Measurements from ENCODE around the gene ZMAT3.
"Not testable (repeated sequence)": the region's sequence is repeated elsewhere in the genome, so short reads cannot be mapped to it uniquely, and the experiment has no call there.

Gene ZMAT3

GRCh38 chr3:179071323-179072099, at the start of gene ZMAT3:
Gene ZMAT3, minus strand, starts transcription at chr3:179071809. Its CDS starts 4,057 bp downstream, at chr3:179067752.
- DNase-seq: peak; percentile 55 to 75

GRCh38 chr3:179116816-179117215, 45.2 kb upstream of the ZMAT3 start:
- no peak for DNase-seq

- DNase-seq: not testable (repeated sequence)
These were observed 43.8 kb upstream of the ZMAT3 start for GRCh38 chr3:179115444-179115843.

- no peak for DNase-seq
These were observed 42.3 kb upstream of the ZMAT3 start for GRCh38 chr3:179113903-179114302.

- DNase-seq: no peak
These were observed 36.5 kb upstream of the ZMAT3 start for GRCh38 chr3:179108086-179108485.

- no peak for DNase-seq
These were observed 36.0 kb upstream of the ZMAT3 start for GRCh38 chr3:179107617-179108016.

- DNase-seq: no peak
These were observed 34.3 kb upstream of the ZMAT3 start for GRCh38 chr3:179105881-179106280.

GRCh38 chr3:179100652-179101051, 29.0 kb upstream of the ZMAT3 start:
- no peak for DNase-seq

- DNase-seq: no peak
These were observed 26.9 kb upstream of the ZMAT3 start for GRCh38 chr3:179098388-179099077.

- peak in 1 of 2 experiments; percentile 38 for DNase-seq
These were observed 22.2 kb upstream of the ZMAT3 start for GRCh38 chr3:179093807-179094206.

- DNase-seq: no peak
These were observed 19.5 kb upstream of the ZMAT3 start for GRCh38 chr3:179091113-179091512.

GRCh38 chr3:179088306-179088705, 16.7 kb upstream of the ZMAT3 start:
- no peak for DNase-seq

- no peak for DNase-seq
These were observed 12.4 kb upstream of the ZMAT3 start for GRCh38 chr3:179083977-179084376.

GRCh38 chr3:179082416-179082815, 10.8 kb upstream of the ZMAT3 start:
- DNase-seq: no peak

GRCh38 chr3:179081885-179082284, 10.3 kb upstream of the ZMAT3 start:
- no peak for DNase-seq

- no peak for DNase-seq
These were observed 7.9 kb upstream of the ZMAT3 start for GRCh38 chr3:179079537-179079936.

- no peak for DNase-seq
These were observed 4.8 kb upstream of the ZMAT3 start for GRCh38 chr3:179076243-179077027.

- no peak for DNase-seq
These were observed 3.0 kb upstream of the ZMAT3 start for GRCh38 chr3:179074656-179075055.

GRCh38 chr3:179073816-179074215, 2.2 kb upstream of the ZMAT3 start:
- no peak for DNase-seq

- peak in 1 of 2 experiments; percentile 31 for DNase-seq
These were observed 460 bp upstream of the ZMAT3 start for GRCh38 chr3:179072100-179072438.

- DNase-seq: no peak
These were observed 634 bp downstream of the ZMAT3 start for GRCh38 chr3:179071027-179071322.

GRCh38 chr3:179069762-179070390, 1.7 kb downstream of the ZMAT3 start:
- peak in 1 of 2 experiments; percentile 12 for DNase-seq

- peak; percentile 4 to 34 for DNase-seq
These were observed 2.7 kb downstream of the ZMAT3 start for GRCh38 chr3:179068779-179069530.

Measured in NCI-H524 (cell line).